DMS153 treated with DMSO at 0.1 percent for 48 hours (cell line): ENCODE measurements around the gene THAP11.

Experiments used
- DNase-seq: peaks from one replicate; lab custom pipeline; 2025; ENCODE audit not compliant: unreplicated experiment; lab: John Stamatoyannopoulos, UW

THAP11 gene

DNA sequence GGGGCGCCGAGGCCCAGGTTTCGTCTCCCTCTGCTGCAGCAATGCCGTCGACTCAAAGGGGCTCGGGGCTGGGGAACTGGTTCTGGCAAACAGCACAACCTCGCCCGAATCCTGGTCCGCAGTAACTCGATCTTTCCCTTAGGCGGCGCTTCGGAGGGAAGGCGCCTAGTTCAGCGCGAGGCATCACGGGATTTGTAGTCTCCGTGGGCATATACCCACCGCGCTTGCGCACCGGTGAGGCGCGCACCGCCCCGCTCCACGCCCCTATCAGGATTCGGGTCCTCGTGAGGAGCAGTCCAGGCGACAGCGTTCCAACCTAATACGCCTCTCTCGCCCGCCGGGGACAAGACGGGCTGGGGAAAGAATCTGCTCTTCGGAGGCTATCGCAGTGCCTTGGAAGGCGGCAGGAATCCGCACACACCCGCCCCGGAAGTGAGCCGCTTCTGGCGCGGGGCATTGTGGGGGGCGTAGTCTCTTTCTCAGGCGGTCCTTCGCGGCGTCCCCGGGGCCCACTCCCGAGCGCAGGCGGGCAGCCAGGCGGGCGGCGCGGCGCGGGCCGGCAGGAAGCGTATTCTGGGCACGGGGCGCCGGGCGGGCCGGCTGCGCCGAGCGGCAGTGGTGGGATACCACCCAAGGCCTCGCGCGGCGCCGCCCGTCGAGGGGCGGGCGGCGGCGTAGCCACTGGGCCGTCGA lies at the start of gene THAP11:
Gene THAP11 (plus strand): TSS at position 505 of the 693 bp plus-strand sequence. CDS start 235 bp downstream, outside the sequence.
- DNase-seq, result peak; percentile 91

DNA sequence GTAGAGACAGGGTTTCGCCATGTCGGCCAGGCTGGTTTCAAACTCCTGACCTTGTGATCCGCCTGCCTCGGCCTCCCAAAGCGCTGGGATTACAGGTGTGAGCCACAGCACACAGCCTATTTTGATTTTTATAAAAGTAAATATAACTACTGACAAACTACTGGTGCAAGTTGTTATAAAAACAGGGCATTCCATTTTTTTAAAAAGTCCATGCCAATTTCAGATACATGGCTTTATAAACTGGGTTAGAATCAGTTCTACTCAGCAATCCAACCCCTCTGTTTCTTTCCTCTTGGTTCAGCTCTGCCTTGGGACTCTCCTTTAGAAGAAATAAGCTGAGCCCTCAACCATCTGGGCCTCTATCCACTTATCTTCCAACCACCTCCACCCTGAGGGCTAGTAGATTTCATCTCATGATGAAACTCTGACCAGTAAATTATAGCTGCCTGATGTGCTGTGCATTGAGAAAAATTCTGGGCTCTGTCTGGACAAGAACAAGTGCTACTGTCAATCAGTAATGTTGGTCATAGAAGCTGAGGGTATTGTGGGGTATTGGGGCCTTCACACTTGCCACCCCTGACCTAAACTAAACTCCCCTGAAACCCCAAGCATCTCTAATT lies 45.9 kb upstream of the THAP11 start:
- DNase-seq, result no peak

DNA sequence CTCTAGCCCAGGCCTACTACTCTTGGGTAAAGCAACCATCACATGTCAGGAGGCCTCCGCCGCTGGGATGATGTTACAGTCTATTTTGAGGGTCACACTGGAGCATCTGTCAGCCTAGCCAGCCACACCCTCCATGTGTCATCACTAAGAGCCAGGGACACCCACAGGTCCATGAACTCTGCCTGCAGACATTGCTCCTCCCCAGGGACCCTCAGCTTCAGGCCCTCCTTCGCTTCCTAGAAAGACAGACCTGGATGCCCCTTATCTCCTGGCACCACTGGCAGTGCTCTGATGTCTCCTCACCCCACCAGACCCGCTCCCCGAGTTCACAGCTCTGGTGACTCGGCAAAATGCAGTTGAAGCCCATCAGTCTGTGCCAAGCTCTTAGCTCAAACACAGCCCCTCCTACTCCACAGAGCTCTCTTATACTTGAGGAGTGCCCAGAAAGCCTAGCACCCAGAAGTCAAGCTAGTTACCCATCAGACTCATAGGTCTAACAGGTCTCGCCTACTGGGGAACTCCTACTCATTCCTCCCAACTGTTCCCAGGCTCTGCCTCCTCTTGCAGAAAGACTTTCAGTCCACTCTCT lies 41.7 kb upstream of the THAP11 start:
- no peak for DNase-seq

DNA sequence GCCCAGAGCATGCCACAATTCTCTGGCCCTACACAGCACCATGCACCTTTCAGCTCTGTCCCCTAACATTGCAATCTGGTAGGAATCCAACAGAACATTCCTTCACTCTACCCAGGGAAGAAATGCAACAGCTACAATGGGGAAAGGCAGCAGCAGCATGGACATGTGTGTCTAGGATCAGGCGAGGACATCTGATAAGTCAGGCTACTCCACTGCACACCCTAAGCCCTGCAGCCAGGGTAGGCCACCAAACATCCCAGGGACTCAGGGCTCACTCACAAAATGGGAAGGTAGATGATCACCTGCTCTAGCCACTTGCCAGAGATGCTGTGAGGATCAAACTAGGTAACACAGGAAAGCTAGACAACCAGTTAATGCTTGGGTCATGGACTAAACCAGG lies 40.9 kb upstream of the THAP11 start:
- no peak for DNase-seq

DNA sequence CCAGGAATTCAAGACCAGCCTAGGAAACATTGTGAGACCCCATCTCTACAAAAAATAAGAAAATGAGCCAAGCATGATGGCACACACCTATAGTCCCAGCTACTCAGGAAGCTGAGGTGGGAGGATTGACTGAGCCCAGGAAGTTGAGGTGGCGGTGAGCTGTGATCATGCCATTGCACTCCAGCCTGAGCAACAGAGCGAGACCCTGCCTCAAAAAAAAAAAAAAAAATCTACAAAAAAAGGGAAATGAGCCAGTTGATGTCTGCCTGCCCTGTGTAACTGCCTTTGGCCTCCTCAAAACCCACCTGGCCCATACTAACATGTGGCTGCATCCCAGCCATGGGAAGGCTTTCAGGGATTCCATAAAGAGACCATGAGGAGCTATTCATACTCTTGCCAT lies 40.2 kb upstream of the THAP11 start:
- no peak for DNase-seq

DNA sequence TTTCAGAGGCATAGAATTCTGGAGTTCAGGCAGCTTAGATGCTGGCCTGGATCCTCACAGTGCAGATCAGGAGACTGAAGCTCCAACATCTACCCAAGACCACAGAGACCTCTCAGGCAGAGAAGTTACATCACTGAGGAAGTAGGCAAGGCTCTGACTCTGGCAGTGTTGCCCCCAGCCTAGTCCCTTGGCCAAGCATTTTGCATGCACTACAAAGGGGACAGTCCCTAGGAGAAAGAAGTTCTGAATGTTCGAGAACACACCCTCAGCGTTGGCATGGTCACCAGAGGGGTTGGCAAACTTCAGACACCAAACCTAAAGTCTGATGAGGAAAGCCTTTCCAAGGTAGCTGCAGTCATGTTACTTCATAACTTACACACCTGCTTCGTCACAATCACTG lies 38.2 kb upstream of the THAP11 start:
- DNase-seq, result no peak

DNA sequence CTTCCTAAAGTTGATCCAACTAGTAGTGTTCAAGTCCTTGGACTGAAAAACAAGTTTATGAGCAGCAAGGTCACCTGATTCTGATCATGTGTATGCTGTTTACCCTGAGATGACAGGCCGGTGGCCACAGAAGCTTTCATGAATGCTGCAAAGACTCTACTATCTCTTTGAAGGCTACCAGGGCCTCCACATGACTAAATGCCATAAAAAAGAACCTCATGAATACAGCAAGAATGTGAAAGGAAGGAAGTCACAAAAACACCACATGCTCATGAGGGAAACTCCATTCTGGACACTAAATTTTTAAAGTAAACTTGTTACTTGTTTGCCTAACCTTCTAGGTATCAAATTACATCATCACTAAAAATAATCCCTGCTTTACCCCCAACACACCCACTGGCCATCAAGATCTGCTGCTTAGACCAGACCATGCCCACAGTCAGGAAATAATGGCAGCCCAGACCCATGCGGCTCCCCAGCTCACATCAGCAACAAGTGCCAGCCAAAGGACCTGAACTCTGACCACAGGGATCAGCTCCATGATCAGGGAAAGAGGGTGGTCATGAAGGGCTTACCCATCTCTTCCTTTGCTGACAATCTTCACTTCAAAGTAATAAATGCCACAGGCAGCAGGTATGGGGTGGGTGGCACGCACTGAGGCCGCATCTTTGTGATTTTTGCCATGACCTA lies 37.1 kb upstream of the THAP11 start:
- DNase-seq, result no peak

DNA sequence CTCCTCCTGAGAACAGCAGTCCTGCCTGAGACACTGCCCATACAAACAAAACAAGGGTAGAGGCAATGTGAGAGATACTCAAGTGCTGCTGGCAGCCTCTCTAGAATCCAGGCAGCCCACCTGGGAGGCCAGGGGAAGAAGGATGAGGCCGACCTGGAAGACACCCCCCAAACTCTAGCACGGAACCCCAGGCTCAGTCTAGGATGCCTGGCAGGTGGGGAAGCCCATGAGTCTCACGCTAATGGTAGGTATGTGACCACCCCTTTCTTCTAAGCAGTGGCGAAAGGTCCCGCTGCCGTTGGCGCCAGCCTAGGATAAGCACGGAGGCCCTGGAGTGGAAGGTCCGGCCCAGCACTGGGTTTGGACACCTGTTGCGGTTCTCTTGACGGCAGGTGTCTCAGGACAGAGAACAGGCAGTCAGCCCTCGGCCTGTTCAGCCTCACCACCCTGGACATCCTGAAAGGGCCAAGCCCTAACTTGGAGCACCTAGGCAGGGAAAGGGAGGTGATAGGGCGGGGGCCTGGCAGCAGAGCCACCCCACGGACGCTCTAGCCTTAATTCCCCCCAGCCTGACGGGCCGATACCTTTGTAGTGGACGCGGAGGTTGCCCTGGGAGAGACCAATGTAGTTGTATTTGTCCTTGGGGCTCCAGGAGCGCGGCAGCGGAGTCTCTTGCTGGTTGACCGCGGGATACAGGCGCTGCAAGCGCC lies 36.2 kb upstream of the THAP11 start:
- DNase-seq, result no peak

DNA sequence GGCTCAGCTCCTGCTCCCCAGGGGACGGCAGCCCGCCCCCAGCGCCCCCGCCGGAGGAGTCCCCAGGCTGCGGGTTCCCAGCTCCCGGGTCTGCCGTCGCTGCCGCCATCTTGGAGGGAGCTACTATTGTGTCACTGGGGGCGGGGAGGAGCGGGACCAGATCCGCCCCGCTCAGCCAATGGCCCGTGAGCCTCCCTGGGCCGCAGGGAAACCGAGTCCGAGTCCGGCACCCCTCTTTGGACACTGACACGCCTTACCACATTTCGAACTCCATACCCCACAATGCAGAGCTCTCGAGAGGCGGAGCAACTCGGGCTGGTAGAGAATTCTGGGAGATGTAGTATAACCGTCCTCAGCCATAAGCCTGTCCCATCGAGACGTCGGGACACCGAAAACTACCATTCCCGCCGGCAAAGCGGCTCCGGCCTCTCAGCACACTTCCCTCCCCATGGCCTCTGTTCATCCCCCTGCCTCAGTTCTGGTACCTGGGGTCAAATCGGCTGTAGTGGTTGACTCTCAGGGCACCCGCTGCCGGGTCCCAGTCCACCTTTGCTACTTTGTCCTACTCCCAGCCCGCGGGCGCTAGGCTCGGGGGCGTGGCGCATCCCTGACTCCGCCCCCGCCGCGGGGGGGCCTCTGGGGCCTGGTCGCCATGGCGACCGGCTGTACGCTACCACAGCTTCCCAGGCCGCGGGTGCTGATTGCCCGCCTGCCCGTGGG lies 35.5 kb upstream of the THAP11 start, which contains the start of the genes RANBP10 and TSNAXIP1:
Gene RANBP10 (minus strand): TSS at position 133 of the 720 bp plus-strand sequence. CDS start 24 bp downstream, at position 109.
Gene TSNAXIP1 (plus strand): TSS at position 462 of the 720 bp plus-strand sequence. CDS start 261 bp downstream, outside the sequence.
- peak; percentile 98 for DNase-seq

DNA sequence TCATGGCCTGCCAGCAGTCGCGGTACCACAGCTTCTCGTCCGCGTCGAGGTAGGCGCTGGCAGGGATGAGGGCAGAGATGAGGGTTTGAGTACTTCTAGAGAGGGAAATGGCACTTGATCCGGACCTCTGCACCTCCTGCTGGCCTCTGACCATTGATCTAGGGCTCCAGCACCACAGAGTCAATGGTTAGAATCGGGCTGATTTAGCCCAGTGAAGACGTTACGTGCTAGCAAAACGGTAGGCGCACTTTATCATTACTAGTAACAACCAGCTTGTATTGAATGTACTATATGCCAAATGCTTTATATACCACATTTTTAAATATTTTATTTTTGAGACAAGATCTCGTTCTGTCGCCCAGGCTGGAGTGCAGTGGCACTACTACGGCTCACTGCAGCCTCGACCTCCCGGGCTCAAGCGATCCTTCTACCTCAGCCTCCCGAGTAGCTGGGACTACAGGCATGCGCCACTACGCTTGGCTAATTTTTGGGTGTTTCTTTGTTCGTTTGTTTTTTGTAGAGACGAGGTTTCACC lies 34.9 kb upstream of the THAP11 start:
- no peak for DNase-seq

DNA sequence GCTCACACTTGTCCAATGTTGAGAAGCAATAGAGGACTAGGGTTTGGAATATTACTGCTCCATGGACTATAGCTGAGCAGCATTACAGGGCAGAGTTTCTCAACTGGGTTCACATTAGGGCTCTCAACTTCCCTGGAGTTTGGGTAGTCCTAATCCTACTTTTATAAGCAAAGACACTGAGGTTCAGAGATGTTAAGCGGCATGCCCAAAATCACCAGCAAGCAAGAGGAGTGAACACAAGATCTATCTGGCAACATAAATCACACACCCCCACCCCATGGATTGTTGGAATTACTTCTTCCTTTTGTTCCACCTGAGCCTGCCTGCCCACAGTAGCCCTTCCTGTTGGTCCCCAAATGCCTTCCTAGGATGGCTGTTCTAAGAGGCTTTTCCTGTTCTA lies 30.2 kb upstream of the THAP11 start:
- DNase-seq, result no peak

DNA sequence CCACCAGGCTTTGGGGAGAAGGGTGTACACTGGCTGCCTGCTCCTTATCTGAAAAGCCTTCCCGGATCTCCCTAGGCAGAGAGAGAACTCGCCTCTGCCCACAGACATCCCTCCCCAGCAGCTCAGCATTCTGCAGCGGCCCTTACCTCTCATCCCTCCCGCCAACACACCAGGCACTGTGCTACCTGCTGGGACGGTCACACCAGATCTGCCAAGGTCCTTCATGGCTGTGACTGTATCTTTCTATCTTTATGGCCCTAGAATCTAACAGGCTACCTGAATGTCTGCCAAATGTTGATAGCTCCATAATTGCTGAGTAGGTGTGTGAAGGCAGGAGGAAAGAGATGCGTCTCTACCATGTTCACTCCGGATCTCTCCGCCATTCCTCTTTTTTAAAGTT lies 27.6 kb upstream of the THAP11 start:
- no peak for DNase-seq

DNA sequence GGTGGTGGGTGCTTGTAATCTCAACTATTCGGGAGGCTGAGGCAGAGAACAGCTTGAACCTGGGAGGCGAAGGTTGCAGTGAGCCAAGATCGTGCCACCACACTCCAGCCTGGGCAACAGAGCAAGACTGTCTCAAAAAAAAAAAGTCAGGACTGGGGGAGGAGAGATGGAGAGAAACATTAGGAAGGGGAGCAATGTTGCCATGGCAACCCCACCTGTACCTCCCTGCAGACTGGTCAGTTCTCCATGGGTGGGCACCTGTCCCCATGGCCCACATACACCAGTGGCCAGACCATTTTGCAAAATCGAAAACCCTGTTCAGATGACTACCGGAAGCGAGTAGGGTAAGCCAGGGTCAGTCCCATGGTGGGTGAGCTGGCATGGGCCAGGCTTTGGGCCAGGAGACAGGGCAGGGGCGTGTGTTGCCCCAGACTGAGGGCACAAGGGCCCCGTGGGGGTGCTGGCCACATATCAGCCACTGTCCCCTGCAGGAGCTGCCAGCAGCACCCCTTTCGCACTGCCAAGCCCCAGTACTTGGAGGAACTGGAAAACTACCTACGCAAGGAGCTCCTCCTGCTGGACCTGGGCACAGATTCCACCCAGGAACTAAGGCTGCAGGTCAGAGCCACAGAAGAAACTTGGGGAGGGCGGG lies 21.4 kb upstream of the THAP11 start:
- no peak for DNase-seq

DNA sequence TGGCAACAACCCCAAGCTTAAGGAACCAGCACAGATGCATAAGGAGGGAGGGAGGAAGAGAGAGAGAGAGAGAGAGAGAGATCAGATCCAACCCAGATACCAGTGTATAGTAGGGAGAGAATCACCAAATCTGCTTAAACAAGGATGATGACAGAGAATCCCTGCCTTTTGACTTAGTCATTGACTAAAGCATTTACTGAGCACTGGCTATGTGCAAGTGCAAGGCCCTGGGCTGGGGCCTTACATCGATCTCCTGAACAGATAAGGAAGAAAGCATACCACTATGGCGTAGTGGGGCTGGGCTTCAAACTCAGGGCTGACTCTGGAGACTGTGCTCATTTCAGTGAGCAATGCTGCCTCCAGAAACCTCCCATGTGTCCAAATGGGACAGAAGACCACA lies 19.6 kb upstream of the THAP11 start:
- no peak for DNase-seq

DNA sequence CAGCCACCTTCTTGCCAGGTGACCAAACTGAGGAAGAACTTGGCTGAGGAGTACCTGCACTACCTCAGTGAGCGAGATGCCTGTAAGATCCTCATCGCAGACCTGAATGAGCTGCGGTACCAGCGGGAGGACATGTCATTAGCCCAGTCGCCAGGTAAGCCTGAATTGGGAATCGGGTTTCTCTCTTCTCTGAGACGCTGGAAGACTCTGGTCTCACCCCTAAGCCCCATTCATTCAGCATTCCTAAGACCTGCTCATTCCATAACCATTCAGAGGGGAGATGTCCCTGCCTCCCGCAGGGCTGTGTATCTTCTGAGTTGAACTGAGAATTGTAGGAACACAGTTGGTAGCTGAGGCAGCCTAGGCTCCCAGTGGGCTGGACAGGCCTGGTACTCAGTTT lies 17.0 kb upstream of the THAP11 start:
- DNase-seq, result no peak

DNA sequence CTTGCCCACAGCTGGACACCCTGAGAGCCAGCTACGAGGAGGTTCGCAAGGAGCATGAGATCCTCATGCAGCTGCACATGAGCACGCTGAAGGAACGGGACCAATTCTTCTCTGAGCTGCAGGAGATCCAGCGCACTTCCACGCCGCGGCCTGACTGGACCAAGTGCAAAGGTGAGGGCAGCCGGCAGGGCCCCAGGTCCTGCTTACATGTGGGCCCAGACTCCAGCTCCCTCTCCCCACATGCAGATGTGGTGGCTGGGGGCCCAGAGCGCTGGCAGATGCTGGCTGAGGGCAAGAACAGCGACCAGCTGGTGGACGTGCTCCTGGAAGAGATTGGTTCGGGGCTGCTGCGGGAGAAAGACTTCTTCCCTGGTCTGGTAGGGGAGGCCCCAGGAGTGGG lies 16.2 kb upstream of the THAP11 start:
- DNase-seq, result no peak

DNA sequence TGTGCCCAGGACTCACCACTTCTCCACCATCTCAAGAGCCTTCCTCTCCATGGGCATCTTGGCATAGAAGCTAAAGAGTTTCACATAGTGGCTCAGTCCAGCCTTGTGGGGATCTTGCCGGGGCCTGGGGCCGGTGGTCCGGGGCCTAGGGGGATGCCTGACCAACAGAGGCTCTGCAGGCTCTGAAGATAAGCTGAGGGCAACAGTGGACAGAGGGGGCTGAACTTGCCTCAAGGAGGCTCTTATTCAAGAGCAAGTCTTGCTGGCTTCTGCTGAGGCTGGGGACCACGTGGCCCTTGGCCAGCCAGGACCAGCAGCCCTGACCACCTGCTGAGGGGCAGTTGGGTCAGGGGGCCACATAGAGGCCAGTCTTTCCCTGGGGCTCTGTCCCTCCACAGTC lies 13.5 kb upstream of the THAP11 start:
- DNase-seq, result no peak

DNA sequence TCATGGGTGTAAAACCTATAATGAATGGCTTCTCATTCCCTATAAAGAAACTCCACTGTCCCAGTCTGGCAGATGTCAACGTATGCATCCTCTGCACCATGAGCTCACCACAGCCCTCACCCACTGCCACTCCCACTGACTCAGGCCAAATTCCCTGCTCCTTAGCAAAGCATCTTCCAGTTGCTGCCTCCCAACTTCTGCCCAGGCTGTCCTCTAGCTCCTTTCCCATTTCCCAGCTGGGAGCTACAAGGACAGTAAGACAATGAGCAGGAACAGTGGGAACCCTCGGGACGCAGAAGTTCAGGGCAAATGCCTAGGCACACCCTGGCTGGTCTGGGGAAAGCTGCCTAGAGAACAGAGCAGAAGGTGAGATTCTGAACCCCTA lies 9.1 kb upstream of the THAP11 start:
- no peak for DNase-seq

DNA sequence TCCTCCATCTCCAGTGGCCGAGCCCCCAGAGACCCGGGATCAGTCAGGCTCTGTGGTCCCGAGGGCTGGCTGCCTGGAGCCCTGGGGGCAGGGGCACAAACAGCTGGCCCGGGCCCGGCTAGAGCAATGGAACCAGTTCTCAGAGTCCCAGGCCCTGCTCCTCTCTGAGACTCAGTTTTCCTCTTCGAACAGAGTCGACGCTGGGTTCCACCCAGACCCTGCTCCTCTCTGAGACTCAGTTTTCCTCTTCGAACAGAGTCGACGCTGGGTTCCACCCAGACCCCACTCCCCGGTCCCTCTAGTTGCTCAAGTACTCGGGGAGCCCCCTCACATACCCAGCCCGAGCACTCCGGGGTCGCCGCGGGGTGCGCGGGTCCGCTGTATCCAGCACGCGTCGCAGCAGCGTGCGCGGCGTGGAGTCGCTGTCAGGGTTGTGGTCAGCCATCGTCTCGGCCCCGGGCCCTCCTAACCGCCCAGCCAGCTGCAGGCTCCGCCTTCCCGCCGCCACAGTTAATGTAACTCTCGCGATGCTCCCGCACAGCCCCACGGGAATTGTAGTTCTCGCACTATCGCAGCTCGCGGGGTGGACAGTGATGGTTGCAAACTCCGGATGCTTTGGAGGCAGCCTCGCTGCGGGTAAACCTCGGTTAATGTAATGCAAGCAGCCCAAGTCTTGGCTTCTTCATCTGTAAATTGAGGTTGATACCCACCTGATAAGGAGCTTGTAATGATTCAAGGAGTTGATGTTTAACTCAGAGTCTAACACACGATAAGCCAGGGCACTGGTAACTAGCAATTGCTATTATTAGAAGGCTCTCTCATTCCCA lies 8.5 kb upstream of the THAP11 start:
- DNase-seq, result peak; percentile 80
